ENCODE measurements around the gene LRRC36. TPM values are rescaled to one million over a fixed set of nuclear protein-coding genes. Genes with fewer than 3 reads are reported as not detected.

The LRRC36 gene
- total and polyA plus RNA-seq, 12 donors, result 0.26 to 0.88 (median 0.42) TPM; not detected in 9

- Histone ChIP-seq H3K36me3 (peaks cover 0 to 22% (median 0%) of the 10 kb centered on the region in 9 donors), H3K27ac (no peak overlapping the region), H3K4me1 (peaks cover 8 to 27% (median 23%) of the 10 kb centered on the region in 9 donors), H3K4me3 (no peak overlapping the region), H3K27me3 (peaks cover 0 to 48% (median 9%) of the 10 kb centered on the region in 7 donors), H3K9me3 (no peaks in the 10 kb centered on the region)
- DNase-seq (no peak), ATAC-seq (no peak)
- 91 to 95% methylated on average over 5 of the region's 5 CpGs for WGBS, 2 donors
- intact Hi-C loops (cut with DNase I), result loop anchor here in 1 of 10 donors (5.0 kb wide), 1 partner anchor 34 kb away; no protein-coding TSS in a partner anchor
- TF ChIP-seq CTCF (IDR thresholded peaks at IDR 0.05), result no peak
These were observed 106.6 kb downstream of the LRRC36 start for GRCh38 chr16:67433131-67433719.

Other genes starting within 250 kb of the LRRC36 start
- gene PHAF1, start 216.9 kb upstream of the LRRC36 start, total RNA-seq, result 10 to 100 TPM in 8 of 10 donors, 1 to 10 TPM in 2; 8.9 to 12.7 (median 11.7) TPM
- 1 to 10 TPM; 7.1 to 7.2 TPM for gene PHAF1, start 216.9 kb upstream of the LRRC36 start, polyA plus RNA-seq
- 10 to 100 TPM in 4 of 10 donors, 1 to 10 TPM in 6; 7.4 to 17.6 (median 9.6) TPM for gene B3GNT9, start 175.8 kb upstream of the LRRC36 start, total RNA-seq
- 10 to 100 TPM in 1 of 2 donors, 1 to 10 TPM in 1; 5.4 to 19.1 TPM for gene B3GNT9, start 175.8 kb upstream of the LRRC36 start, polyA plus RNA-seq
- gene TRADD, start 166.9 kb upstream of the LRRC36 start, total RNA-seq, result 10 to 100 TPM in 1 of 10 donors, 1 to 10 TPM in 9; 4.8 to 12.4 (median 5.7) TPM
- 10 to 100 TPM in 1 of 2 donors, 1 to 10 TPM in 1; 9.7 to 17.9 TPM for gene TRADD, start 166.9 kb upstream of the LRRC36 start, polyA plus RNA-seq
- 10 to 100 TPM in 1 of 10 donors, 1 to 10 TPM in 9; 3.9 to 10.5 (median 5.0) TPM for gene FBXL8, start 166.9 kb upstream of the LRRC36 start, total RNA-seq
- 10 to 100 TPM in 1 of 2 donors, 1 to 10 TPM in 1; 8.6 to 17.3 TPM for gene FBXL8, start 166.9 kb upstream of the LRRC36 start, polyA plus RNA-seq
- 10 to 100 TPM; 32.9 to 71.3 (median 38.6) TPM for gene HSF4, start 162.1 kb upstream of the LRRC36 start, total RNA-seq
- gene HSF4, start 162.1 kb upstream of the LRRC36 start, polyA plus RNA-seq, result 100 to 1,000 TPM in 1 of 2 donors, 1 to 10 TPM in 1; 9.1 to 199 TPM
- 10 to 100 TPM; 71.8 to 92.2 (median 79.9) TPM for gene NOL3, start 156.3 kb upstream of the LRRC36 start, total RNA-seq
- 100 to 1,000 TPM; 115 to 132 TPM for gene NOL3, start 156.3 kb upstream of the LRRC36 start, polyA plus RNA-seq
- 10 to 100 TPM in 9 of 10 donors, 1 to 10 TPM in 1; 8.0 to 15.2 (median 12.1) TPM for gene MATCAP1, start 142.9 kb upstream of the LRRC36 start, total RNA-seq
- 10 to 100 TPM; 13.0 to 30.9 TPM for gene MATCAP1, start 142.9 kb upstream of the LRRC36 start, polyA plus RNA-seq
- 1 to 10 TPM; 1.8 to 4.8 (median 3.0) TPM for gene EXOC3L1, start 136.7 kb upstream of the LRRC36 start, total RNA-seq
- gene EXOC3L1, start 136.7 kb upstream of the LRRC36 start, polyA plus RNA-seq, result 1 to 10 TPM; 7.7 to 8.8 TPM
- gene E2F4, start 134.7 kb upstream of the LRRC36 start, total RNA-seq, result 10 to 100 TPM; 21.9 to 45.6 (median 28.6) TPM
- 10 to 100 TPM; 33.4 to 38.4 TPM for gene E2F4, start 134.7 kb upstream of the LRRC36 start, polyA plus RNA-seq
- 1 to 10 TPM in 1 of 10 donors, under 1 TPM in 9; 0.19 to 1.1 (median 0.42) TPM for gene ELMO3, start 127.7 kb upstream of the LRRC36 start, total RNA-seq
- gene ELMO3, start 127.7 kb upstream of the LRRC36 start, polyA plus RNA-seq, result 1 to 10 TPM; 1.3 to 1.9 TPM
- 10 to 100 TPM in 6 of 10 donors, 1 to 10 TPM in 4; 7.6 to 22.1 (median 11.7) TPM for gene TMEM208, start 99.7 kb upstream of the LRRC36 start, total RNA-seq
- 10 to 100 TPM; 74.7 to 92.0 TPM for gene TMEM208, start 99.7 kb upstream of the LRRC36 start, polyA plus RNA-seq
- gene FHOD1, start 79.3 kb upstream of the LRRC36 start, total RNA-seq, result 10 to 100 TPM; 11.6 to 26.2 (median 19.1) TPM
- gene FHOD1, start 79.3 kb upstream of the LRRC36 start, polyA plus RNA-seq, result 10 to 100 TPM; 16.6 to 71.1 TPM
- gene SLC9A5, start 77.8 kb upstream of the LRRC36 start, total RNA-seq, result 1 to 10 TPM in 6 of 10 donors, under 1 TPM in 4; 0.71 to 2.4 (median 1.0) TPM
- gene SLC9A5, start 77.8 kb upstream of the LRRC36 start, polyA plus RNA-seq, result 1 to 10 TPM in 1 of 2 donors, under 1 TPM in 1; 0.26 to 1.5 TPM
- 1 to 10 TPM in 4 of 10 donors, under 1 TPM in 6; 0.25 to 2.5 (median 0.61) TPM for gene PLEKHG4, start 47.3 kb upstream of the LRRC36 start, total RNA-seq
- gene PLEKHG4, start 47.3 kb upstream of the LRRC36 start, polyA plus RNA-seq, result 1 to 10 TPM; 1.3 to 2.9 TPM
- gene KCTD19, start 74 bp upstream of the LRRC36 start, total RNA-seq, result not detected
- gene KCTD19, start 74 bp upstream of the LRRC36 start, polyA plus RNA-seq, result under 1 TPM; 0.01 to 0.22 TPM
- 10 to 100 TPM in 1 of 10 donors, 1 to 10 TPM in 9; 6.4 to 15.9 (median 9.0) TPM for gene TPPP3, start 66.7 kb downstream of the LRRC36 start, total RNA-seq
- 10 to 100 TPM; 21.1 to 26.1 TPM for gene TPPP3, start 66.7 kb downstream of the LRRC36 start, polyA plus RNA-seq
- gene ZDHHC1, start 89.7 kb downstream of the LRRC36 start, total RNA-seq, result 1 to 10 TPM; 3.2 to 6.3 (median 4.2) TPM
- gene ZDHHC1, start 89.7 kb downstream of the LRRC36 start, polyA plus RNA-seq, result 1 to 10 TPM; 3.6 to 4.4 TPM
- 1 to 10 TPM in 1 of 10 donors, under 1 TPM in 8, not detected in 1; 0.16 to 1.4 (median 0.57) TPM for gene HSD11B2, start 104.3 kb downstream of the LRRC36 start, total RNA-seq
- gene HSD11B2, start 104.3 kb downstream of the LRRC36 start, polyA plus RNA-seq, result under 1 TPM; 0.41 to 0.51 TPM
- 10 to 100 TPM; 57.4 to 84.7 (median 67.5) TPM for gene ATP6V0D1, start 154.3 kb downstream of the LRRC36 start, total RNA-seq
- 10 to 100 TPM; 12.8 to 73.3 TPM for gene ATP6V0D1, start 154.3 kb downstream of the LRRC36 start, polyA plus RNA-seq
- gene AGRP, start 156.7 kb downstream of the LRRC36 start, total RNA-seq, result not detected
- gene AGRP, start 156.7 kb downstream of the LRRC36 start, polyA plus RNA-seq, result under 1 TPM in 1 of 2 donors, not detected in 1; 0.10 TPM
- gene RIPOR1, start 202.0 kb downstream of the LRRC36 start, total RNA-seq, result 10 to 100 TPM; 45.9 to 86.1 (median 73.8) TPM
- gene RIPOR1, start 202.0 kb downstream of the LRRC36 start, polyA plus RNA-seq, result 10 to 100 TPM; 40.0 to 66.9 TPM
- 10 to 100 TPM; 20.5 to 31.0 (median 24.8) TPM for gene CTCF, start 235.7 kb downstream of the LRRC36 start, total RNA-seq
- 10 to 100 TPM; 11.9 to 20.7 TPM for gene CTCF, start 235.7 kb downstream of the LRRC36 start, polyA plus RNA-seq

All from heart right ventricle (tissue), 16 donors.